HG03442 (cell line): ENCODE results near the gene CEP83.
A peak's percentile ranks its signal among the peaks of the same experiment; 100 is the strongest.

Experiments
- ATAC-seq: cut with Tn5 transposase; IDR thresholded peaks from one replicate; pipeline ENCODE4 v1.9.1; 2021; ENCODE audit warnings: mild to moderate bottlenecking, moderate library complexity; ENCODE audit not compliant: unreplicated experiment

Gene CEP83

DNA sequence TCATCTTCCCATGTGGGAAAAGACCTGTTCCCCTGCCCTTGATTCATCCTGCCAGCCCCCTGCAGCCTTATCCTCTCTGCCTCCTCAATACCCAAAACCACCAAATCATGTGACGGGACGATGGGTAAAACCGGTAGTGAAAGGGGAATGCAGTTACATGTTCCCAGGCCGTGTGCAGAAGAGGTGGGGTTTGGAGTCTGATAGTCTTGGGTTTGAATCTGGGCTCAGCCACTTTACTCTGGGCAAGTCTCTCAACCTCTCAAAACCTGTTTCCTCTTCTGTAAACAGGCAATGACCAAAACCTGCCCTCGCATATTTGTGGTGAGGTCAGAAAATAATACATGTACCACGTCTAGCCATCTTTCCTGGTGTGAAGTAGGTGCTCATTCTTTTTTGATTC is 188.3 kb downstream of the CEP83 start:
- ATAC-seq, result no peak

GRCh38 chr12:94269316-94269999 is 190.2 kb downstream of the CEP83 start:
- ATAC-seq, result no peak

DNA sequence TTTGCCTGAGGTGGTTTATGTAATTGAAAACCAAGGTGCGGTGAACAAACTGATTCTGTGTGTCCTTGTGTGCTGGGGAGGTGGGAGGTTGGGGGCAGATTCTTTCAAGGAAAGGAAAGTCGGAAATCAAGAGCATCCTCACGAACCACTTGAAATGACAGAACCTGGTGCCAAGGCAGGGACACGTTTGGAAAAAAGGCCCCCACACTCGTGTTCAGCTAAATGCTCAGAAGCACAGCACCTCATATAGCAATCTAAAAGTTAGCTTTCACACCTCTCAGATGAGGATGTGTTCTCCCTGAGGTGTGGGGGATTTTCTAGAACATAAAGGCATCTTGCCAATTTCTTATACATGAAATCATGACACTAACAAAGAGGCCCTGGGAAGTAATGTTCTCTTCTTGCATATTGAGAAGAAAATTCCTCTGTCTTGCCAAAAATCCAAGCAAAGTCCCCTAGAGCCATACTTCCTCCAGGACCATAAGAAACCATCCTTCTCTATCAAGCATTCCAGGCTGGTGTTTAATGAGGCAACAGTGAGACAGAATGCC is 191.7 kb downstream of the CEP83 start:
- ATAC-seq, result no peak

GRCh38 chr12:94267537-94267872 is 192.2 kb downstream of the CEP83 start:
- no peak for ATAC-seq

GRCh38 chr12:94266796-94267536 is 192.7 kb downstream of the CEP83 start:
- ATAC-seq, result no peak

- no peak for ATAC-seq
Observed at GRCh38 chr12:94265966-94266745, 193.5 kb downstream of the CEP83 start.

DNA sequence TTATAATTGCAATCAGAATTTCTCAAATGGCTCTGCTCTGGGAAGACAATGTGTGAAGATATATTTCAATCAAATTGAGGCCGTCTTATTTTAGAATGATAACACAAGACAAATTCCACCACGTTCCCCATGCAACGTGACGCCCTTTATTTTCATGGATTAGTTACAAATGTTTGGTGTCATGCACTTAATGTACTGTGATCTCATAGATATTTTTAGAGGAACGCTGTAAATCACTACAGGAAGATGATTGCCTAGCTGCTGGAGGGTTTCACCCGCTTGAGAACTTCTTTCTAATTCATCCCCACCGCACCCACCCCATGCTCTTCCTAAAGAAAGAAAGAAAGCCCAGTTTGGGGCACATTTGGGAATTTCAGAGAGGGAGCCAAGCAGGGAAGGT is 194.1 kb downstream of the CEP83 start:
- ATAC-seq, result no peak

DNA sequence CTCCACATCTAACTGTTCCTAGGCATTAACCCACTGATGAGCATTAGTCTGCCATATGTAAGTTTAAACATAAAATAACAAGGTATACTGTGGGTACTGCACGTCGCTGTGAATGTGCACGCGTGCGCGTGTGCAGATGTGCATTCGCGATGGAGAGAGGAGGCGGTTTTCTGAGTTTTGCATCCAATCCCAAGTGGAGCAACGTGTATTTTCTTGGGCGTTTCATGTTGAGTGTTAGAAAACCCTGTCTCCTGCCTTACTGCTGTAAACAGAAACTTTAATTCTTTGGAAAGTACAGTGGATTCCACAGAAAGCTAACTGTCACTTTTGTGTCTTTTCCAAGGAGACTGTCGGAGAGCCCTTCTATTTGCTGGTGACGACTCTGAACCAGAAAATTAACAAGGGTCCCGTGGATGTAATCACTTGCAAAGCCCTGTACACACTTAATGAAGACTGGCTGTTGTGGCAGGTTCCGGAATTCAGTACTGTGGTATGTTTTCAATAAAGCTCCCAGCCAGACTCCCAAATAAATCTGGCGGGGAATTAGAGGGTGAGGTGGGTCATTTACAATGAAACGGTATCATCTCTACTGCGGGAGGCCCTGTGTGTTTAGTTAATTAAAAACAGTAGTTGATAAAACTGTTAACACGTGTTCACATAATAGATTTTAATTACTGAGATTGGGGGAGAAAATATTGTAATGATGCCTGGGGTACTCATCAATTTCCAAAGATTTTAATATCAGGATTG is 194.8 kb downstream of the CEP83 start:
- no peak for ATAC-seq

DNA sequence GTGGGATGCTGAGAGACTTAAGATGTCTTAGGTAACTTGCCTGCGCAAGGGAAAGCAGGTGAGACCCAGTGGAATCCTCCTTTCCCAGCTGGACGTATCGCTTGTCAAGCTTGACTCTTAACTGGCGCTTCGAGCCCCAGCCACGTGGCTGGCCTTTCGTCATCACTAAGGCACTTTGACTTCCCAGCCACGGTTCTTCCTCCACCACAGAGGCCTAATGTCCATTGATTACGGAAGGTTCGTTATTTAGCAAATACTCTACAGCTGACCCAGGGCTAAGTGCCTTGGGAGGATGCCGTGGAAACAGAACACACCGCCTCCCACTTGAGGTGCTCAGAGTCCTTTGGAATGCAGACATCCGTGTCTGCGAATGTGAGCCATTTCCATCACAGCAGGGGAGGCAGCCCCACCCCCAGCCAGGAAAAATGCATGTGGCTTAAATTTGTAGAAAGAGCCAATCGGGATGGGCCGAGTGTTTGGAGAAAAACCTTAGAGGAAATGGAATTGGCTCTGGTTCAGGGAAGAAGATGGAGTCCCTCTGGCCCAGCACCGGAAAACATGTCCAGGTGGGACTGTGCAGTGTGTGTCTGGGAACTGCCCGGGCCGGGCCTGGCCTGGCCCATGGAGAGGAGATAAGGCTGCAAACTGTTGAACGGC is 195.6 kb downstream of the CEP83 start:
- no peak for ATAC-seq

GRCh38 chr12:94263011-94263811 is 196.5 kb downstream of the CEP83 start:
- peak; percentile 32 for ATAC-seq

DNA sequence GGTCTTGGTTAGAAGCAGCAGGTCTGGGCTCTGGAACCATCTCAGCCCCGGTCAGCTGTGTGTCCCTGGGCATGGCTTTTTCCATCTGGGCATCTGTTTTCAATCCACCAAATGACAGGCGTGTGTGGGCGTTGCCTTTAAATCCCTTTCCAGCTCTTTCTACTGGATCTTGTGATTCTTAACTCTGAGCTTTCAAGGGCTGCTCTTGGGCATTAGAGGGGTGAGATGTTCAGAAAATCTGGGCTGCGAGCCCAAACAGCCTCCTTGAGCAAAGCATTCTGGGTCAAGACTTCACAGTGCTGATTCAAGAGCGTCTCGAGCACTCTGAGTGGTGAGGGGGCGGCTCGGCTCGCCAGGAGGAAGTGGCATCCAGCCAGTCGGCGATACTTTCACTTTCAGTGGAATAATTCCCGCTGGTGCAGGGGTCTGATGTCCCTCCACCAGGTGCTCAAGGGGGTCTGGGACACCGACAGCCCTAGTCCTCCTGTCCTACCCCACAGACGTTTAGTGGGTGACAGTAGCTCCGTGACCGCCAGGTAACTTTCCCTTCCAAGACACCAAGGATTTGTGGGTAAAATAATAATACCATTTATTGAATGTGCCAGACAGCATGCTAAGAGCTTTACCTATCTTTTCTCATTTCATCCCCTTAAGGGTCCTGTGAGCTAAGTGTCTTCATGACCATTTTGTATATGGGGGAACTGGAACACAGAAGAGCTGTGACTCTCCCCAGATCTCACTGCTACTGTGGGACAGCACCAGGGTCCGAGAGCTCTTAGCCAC is 197.2 kb downstream of the CEP83 start:
- peak; percentile 64 for ATAC-seq

DNA sequence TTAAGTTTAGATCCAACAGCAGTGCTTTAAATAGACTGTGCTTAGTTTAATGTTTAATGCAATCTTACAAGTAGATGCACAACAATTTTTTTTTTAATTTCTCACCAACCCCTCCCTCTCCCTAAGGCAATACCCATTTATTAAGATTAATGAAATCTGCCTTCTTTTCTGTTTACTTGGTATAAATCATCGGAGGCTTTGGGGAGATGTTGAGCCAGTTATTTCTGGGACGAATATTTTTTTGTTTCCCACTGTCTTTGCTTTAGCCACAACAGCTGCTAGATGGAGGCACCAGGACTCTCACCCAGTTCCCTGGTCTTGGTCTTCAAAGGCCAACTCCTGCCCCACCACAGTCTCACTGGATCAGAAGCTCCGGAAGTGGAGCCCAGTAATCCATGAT is 197.9 kb downstream of the CEP83 start:
- no peak for ATAC-seq

- no peak for ATAC-seq
Observed at GRCh38 chr12:94261119-94261518, 198.5 kb downstream of the CEP83 start.

- ATAC-seq, result no peak
Observed at GRCh38 chr12:94260717-94261116, 198.9 kb downstream of the CEP83 start.

GRCh38 chr12:94260017-94260416 is 199.7 kb downstream of the CEP83 start:
- ATAC-seq, result no peak

DNA sequence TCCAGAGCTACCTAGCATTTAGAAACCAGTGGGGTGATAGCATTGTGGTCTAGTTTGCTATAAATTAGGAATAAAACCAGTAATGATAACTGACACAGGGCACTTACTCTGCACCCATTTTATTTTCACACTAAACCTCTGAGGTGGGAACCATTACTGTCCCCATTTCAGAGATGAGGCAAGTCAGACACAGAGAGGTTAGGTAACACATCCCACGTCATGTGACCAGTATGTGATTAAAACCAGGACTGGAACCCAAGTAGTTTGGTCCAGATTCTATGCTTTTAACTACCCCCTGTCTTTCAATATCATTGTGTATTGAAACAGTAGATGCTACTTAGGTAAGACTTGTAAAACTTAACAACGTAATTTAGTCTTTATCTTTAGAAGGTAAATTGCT is 201.1 kb downstream of the CEP83 start:
- ATAC-seq, result peak; percentile 34
